OCI-LY7 (cell line): Measurements from ENCODE around the gene SEC61A1. TPM values are rescaled to one million over a fixed set of nuclear protein-coding genes. Genes with fewer than 3 reads are reported as not detected.
A peak's percentile ranks its signal among the peaks of the same experiment; 100 is the strongest.

Source experiments
- BruUV-seq: library from RNA; stranded (reverse); fragments of 400-500 nt; replicated peaks from 2 replicates; lab custom pipeline; 2021; lab: Mats Ljungman, UMichigan
- CTCF ChIA-PET: fragments of 300-600 bp; sonication (Branson Sonifier 250); formaldehyde crosslinking; loops from one replicate; lab custom pipeline; 2022; ENCODE audit warnings: antibody characterized with exemption; ENCODE audit not compliant: unreplicated experiment; lab: Charles Lee
- POLR2A ChIA-PET: fragments of 300-600 bp; sonication (Branson Sonifier 250); formaldehyde crosslinking; loops from one replicate; lab custom pipeline; 2022; ENCODE audit warnings: antibody characterized with exemption; lab: Charles Lee
- DNase-seq: peaks from one replicate; pipeline ENCODE4 v3.0.0-alpha.2; 2015; ENCODE audit warnings: low spot score
- H2AFZ ChIP-seq: fragments of 200-600 bp; sonication (generic), shearing (Covaris generic); 2 replicates; pipeline ENCODE4 v1.6.1; 2014; ENCODE audit warnings: mild to moderate bottlenecking, antibody characterized with exemption, low read length, moderate library complexity
- H3K27ac ChIP-seq: fragments of 200-600 bp; sonication (generic); 2 replicates; pipeline ENCODE4 v1.5.1; 2014; ENCODE audit warnings: mixed run types, low read depth, mild to moderate bottlenecking, moderate library complexity, low read length, inconsistent platforms; ENCODE audit not compliant: poor library complexity, severe bottlenecking
- H3K36me3 ChIP-seq: fragments of 200-600 bp; sonication (generic); 2 replicates; pipeline ENCODE4 v1.6.1; 2014; ENCODE audit warnings: mild to moderate bottlenecking, antibody characterized with exemption, low read length, moderate library complexity, mixed read lengths; ENCODE audit not compliant: insufficient read depth
- H3K4me1 ChIP-seq: fragments of 200-600 bp; sonication (generic); 2 replicates; pipeline ENCODE4 v1.5.1; 2014; ENCODE audit warnings: mild to moderate bottlenecking, low read length; ENCODE audit not compliant: insufficient read depth, poor library complexity, severe bottlenecking
- H3K4me2 ChIP-seq: fragments of 200-600 bp; sonication (generic); 2 replicates; pipeline ENCODE4 v1.6.1; 2014; ENCODE audit warnings: mild to moderate bottlenecking, low read length
- H3K4me3 ChIP-seq: fragments of 200-600 bp; sonication (generic); 2 replicates; pipeline ENCODE4 v1.5.1; 2014; ENCODE audit warnings: mild to moderate bottlenecking, low read depth, low read length; ENCODE audit not compliant: poor library complexity, severe bottlenecking
- H3K79me2 ChIP-seq: fragments of 200-600 bp; sonication (generic); 2 replicates; pipeline ENCODE4 v1.6.1; 2016; ENCODE audit warnings: low read depth, mild to moderate bottlenecking, low read length, moderate library complexity, mixed read lengths; ENCODE audit not compliant: insufficient read depth
- H3K9me2 ChIP-seq: fragments of 200-600 bp; sonication (generic); 2 replicates; pipeline ENCODE4 v1.6.1; 2016; ENCODE audit warnings: mild to moderate bottlenecking, low read length, mixed read lengths; ENCODE audit not compliant: insufficient read depth
- H3K9me3 ChIP-seq: fragments of 200-600 bp; sonication (generic); 2 replicates; pipeline ENCODE4 v1.6.1; 2014; ENCODE audit warnings: mild to moderate bottlenecking, mixed run types, low read length, mixed read lengths
- H4K20me1 ChIP-seq: fragments of 200-600 bp; sonication (generic); 2 replicates; pipeline ENCODE4 v1.6.1; 2014; ENCODE audit warnings: mild to moderate bottlenecking, antibody characterized with exemption, low read length, moderate library complexity, mixed read lengths; ENCODE audit not compliant: insufficient read depth
- EZH2phosphoT487 ChIP-seq: fragments of 200-600 bp; sonication (generic); IDR thresholded peaks from 2 replicates; pipeline ENCODE4 v1.6.1; 2018; ENCODE audit warnings: low read depth, borderline replicate concordance, mild to moderate bottlenecking, mixed run types, antibody characterized with exemption, low read length, moderate library complexity, mixed read lengths
- intact Hi-C: fragments of 100-400 bp; cut with micrococcal nuclease; formaldehyde crosslinking; loops from one replicate; pipeline ENCODE4 v1.10.0; 2022; ENCODE audit not compliant: unreplicated experiment
- total RNA-seq, 2 experiments: library from RNA; depleted of rRNA in 1 of 2; stranded (reverse); fragments of >200 nt in 1 of 2; shearing (Covaris generic) in 1 of 2; gene quantifications; 2 replicates each; pipeline ENCODE4 v1.2.3, GENCODE V29; 2014 to 2022
- TF ChIP-seq, protein P1 (sequence below): fragments of 200-600 bp; sonication (generic); conservative IDR thresholded peaks from 2 replicates; pipeline ENCODE4 v1.5.1; 2014; ENCODE audit warnings: mild to moderate bottlenecking, antibody characterized with exemption, low read length, moderate library complexity, mixed read lengths

SEC61A1 gene
- total RNA-seq, 2 experiments from 2014 or later: 85.2 to 133 TPM

DNA sequence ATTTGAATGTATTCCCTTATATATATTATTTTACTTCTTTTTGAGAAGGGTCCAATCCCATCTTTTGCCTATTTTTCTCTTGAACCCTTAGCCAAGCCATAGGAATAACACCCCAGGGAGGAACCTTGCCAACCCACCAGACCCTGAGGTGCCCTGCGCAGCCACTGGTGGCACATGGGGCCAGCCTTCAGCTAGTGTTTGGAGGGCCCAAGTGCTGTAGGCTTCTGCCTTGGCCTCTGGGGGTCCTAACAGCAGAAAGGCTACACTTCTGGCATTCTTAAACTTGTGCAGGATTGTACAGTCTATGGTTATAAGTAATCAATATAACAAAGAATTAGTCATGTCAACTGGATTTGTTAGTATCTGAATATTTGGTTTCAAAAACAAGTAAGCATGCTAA is 36.9 kb downstream of the SEC61A1 start:
- Histone ChIP-seq H3K4me2 (no peak overlapping the region), H3K4me1 (no peaks in the 10 kb centered on the region), H3K36me3 (peaks cover 93% of the 10 kb centered on the region), H3K4me3 (no peak overlapping the region), H3K27ac (no peak overlapping the region), H3K9me2 (no peaks in the 10 kb centered on the region), H4K20me1 (no peaks in the 10 kb centered on the region), H3K79me2 (0 out of 2 replicates have a peak, but pooled peaks cover 3% of the 10 kb centered on the region), H2AFZ (no peak overlapping the region), H3K9me3 (no peaks in the 10 kb centered on the region)
- intact Hi-C loops: no loop called here
- POLR2A ChIA-PET: interaction anchor here (0.5 kb wide), 1 partner anchor 517 kb away, joined by 4 read pairs; no protein-coding TSS in a partner anchor
- DNase-seq: no peak
- no TSS peak for BruUV-seq
- CTCF ChIA-PET: no interaction called here
- TF ChIP-seq, protein P1, sequence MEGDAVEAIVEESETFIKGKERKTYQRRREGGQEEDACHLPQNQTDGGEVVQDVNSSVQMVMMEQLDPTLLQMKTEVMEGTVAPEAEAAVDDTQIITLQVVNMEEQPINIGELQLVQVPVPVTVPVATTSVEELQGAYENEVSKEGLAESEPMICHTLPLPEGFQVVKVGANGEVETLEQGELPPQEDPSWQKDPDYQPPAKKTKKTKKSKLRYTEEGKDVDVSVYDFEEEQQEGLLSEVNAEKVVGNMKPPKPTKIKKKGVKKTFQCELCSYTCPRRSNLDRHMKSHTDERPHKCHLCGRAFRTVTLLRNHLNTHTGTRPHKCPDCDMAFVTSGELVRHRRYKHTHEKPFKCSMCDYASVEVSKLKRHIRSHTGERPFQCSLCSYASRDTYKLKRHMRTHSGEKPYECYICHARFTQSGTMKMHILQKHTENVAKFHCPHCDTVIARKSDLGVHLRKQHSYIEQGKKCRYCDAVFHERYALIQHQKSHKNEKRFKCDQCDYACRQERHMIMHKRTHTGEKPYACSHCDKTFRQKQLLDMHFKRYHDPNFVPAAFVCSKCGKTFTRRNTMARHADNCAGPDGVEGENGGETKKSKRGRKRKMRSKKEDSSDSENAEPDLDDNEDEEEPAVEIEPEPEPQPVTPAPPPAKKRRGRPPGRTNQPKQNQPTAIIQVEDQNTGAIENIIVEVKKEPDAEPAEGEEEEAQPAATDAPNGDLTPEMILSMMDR: 0 out of 2 replicates have a peak, but pooled peaks have one; percentile 18
- TF ChIP-seq EZH2phosphoT487: no peak

DNA sequence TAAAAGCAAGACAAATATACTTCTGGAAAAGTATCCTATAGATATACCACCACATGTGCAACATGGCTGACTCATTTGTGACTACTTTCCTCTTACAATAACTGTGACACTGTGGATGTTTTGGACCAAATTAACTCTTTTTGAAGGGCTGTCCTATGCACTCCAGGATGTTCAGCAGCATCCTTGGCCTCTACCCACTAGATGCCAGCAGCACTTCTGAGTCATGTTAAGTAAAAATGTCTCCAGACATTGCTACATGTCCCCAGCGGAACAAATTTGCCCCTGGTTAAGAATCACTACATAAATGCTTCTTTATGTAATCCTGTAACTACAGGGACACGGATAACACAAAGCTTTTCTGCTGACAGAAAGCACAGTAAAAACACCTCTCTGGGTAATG is 39.3 kb downstream of the SEC61A1 start:
- H3K4me2 ChIP-seq: no peak overlapping the region
- H4K20me1 ChIP-seq: no peaks in the 10 kb centered on the region
- peaks cover 11% of the 10 kb centered on the region for H3K4me1 ChIP-seq
- ChIA-PET CTCF (no interaction called here), POLR2A (interaction anchor here (0.8 to 1.2 kb wide), 3 partner anchors 22 to 26 kb away, joined by 3 to 5 read pairs (median 4); no protein-coding TSS in a partner anchor)
- no peaks in the 10 kb centered on the region for H3K9me2 ChIP-seq
- no peak overlapping the region for H2AFZ ChIP-seq
- H3K4me3 ChIP-seq: no peak overlapping the region
- H3K27ac ChIP-seq: no peak overlapping the region
- DNase-seq: no peak
- no peak for TF ChIP-seq EZH2phosphoT487
- TF ChIP-seq, protein P1: no peak
- H3K9me3 ChIP-seq: no peaks in the 10 kb centered on the region
- H3K36me3 ChIP-seq: peaks cover 89% of the 10 kb centered on the region
- H3K79me2 ChIP-seq: 0 out of 2 replicates have a peak, but pooled peaks cover 3% of the 10 kb centered on the region
- BruUV-seq: no TSS peak
- intact Hi-C loops: loop anchor here (10.0 kb wide), 1 partner anchor 233 kb away; no protein-coding TSS in a partner anchor
